Small intestine (tissue), 7 donors: Measurements from ENCODE around the gene MED14. TPM values are rescaled to one million over a fixed set of nuclear protein-coding genes. Genes with fewer than 3 reads are reported as not detected.

Source experiments
- DNase-seq, 2 donors: peaks; one replicate each; pipeline versions ENCODE4 v3.0.0 to v3.0.0-alpha.2; 2013
- FAIRE-seq: peaks from 2 replicates; lab custom pipeline; 2012; peaks lifted over from hg19 to GRCh38; lab: Jason Lieb, UNC
- H3K27ac ChIP-seq, 3 donors: one replicate each; pipeline ENCODE4 v1.5.1; 2013; ENCODE audit warnings: low read length in 2 of 3, mild to moderate bottlenecking in 2 of 3, control low read depth in 1 of 3, inconsistent platforms in 1 of 3, low read depth in 1 of 3, moderate library complexity in 1 of 3
- H3K27me3 ChIP-seq, 3 donors: one replicate each; pipeline ENCODE4 v1.6.1; 2013; ENCODE audit warnings: low read length in 3 of 3, inconsistent platforms in 1 of 3; ENCODE audit not compliant: control insufficient read depth in 3 of 3, insufficient read depth in 3 of 3
- H3K36me3 ChIP-seq, 3 donors: one replicate each; pipeline ENCODE4 v1.6.1; 2013; ENCODE audit warnings: low read length in 3 of 3, inconsistent platforms in 1 of 3, low read depth in 1 of 3, mild to moderate bottlenecking in 1 of 3, moderate library complexity in 1 of 3; ENCODE audit not compliant: control insufficient read depth in 3 of 3, insufficient read depth in 2 of 3
- H3K4me1 ChIP-seq, 3 donors: one replicate each; pipeline ENCODE4 v1.6.1; 2013; ENCODE audit warnings: low read length in 2 of 3, inconsistent platforms in 1 of 3, low read depth in 1 of 3, mild to moderate bottlenecking in 1 of 3, moderate library complexity in 1 of 3; ENCODE audit not compliant: control insufficient read depth in 3 of 3, insufficient read depth in 2 of 3
- H3K4me3 ChIP-seq, 3 donors: one replicate each; pipeline ENCODE4 v1.5.1; 2013; ENCODE audit warnings: low read length in 3 of 3, control low read depth in 1 of 3, inconsistent platforms in 1 of 3, low read depth in 1 of 3, mild to moderate bottlenecking in 1 of 3, moderate library complexity in 1 of 3
- H3K9me3 ChIP-seq, 2 donors: one replicate each; pipeline ENCODE4 v1.6.1; 2013; ENCODE audit warnings: low read depth in 1 of 2, low read length in 1 of 2; ENCODE audit not compliant: control insufficient read depth in 2 of 2, insufficient read depth in 1 of 2
- WGBS, 3 donors: extraction: QIAGEN DNeasy Blood & Tissue Kit; methylation state at CpG; one replicate each; pipeline ENCODE4 v1.1.7; 2013; 5-methylcytosine and 5-hydroxymethylcytosine counted together
- polyA plus RNA-seq, 4 donors: library from polyadenylated mRNA; stranded (reverse) in 3 of 4; unstranded in 1 of 4; fragments of 200-250 nt in 3 of 4; fragments of 120-200 nt in 1 of 4; gene quantifications; one replicate each; pipeline versions ENCODE4 v1.2.1 to v1.2.3, GENCODE V29; 2013
- donor health status: healthy with polysubstance abuse.
- donor health status: control.
- donor health status: control.
- donor health status: Bipolar disorder and iron deficiency.
- donor health status: healthy.

Gene MED14
- polyA plus RNA-seq, 4 donors = 13.0 to 72.7 (median 17.3) TPM

- DNase-seq = peak; percentile 88 to 94
- no peaks in the 10 kb centered on the region for H3K27me3 ChIP-seq
- peak within 1 kb of the TSS; percentile 90 to 96 (median 91) for H3K27ac ChIP-seq
- H3K36me3 ChIP-seq = peaks cover 0 to 6% (median 0%) of the 10 kb centered on the region in 3 donors
- WGBS, 3 donors = 2 to 4% (median 2%) methylated on average over 24 to 66 of the region's 66 CpGs
- H3K4me1 ChIP-seq = peaks cover 0 to 15% (median 4%) of the 10 kb centered on the region in 3 donors
- no peak for FAIRE-seq
- H3K4me3 ChIP-seq = peak within 1 kb of the TSS; percentile 80 to 96 (median 83)
- no peaks in the 10 kb centered on the region for H3K9me3 ChIP-seq
Observed at GRCh38 chrX:40647307-40648197, 87.8 kb downstream of the MED14 start, which contains the start of gene CXorf38. TSS of gene CXorf38 (minus strand) at chrX:40647561. CDS start at chrX:40647520, 41 bp downstream.

GRCh38 chrX:40646489-40647306 is 88.6 kb downstream of the MED14 start:
- FAIRE-seq (no peak), DNase-seq (peak in 1 of 2 donors; percentile 31)
- 1 to 9% (median 2%) methylated on average over 23 to 33 of the region's 33 CpGs for WGBS, 3 donors
- H3K27ac ChIP-seq = peak overlapping the region; percentile 86 to 96 (median 90)
- peak overlapping the region; percentile 80 to 96 (median 83) for H3K4me3 ChIP-seq
- H3K4me1 ChIP-seq = peaks cover 0 to 15% (median 4%) of the 10 kb centered on the region in 3 donors
- no peaks in the 10 kb centered on the region for H3K27me3 ChIP-seq
- peaks cover 0 to 13% (median 0%) of the 10 kb centered on the region in 3 donors for H3K36me3 ChIP-seq
- H3K9me3 ChIP-seq = no peaks in the 10 kb centered on the region

- Histone ChIP-seq H3K4me1 (peaks cover 0 to 15% (median 4%) of the 10 kb centered on the region in 3 donors), H3K9me3 (no peaks in the 10 kb centered on the region)
Observed at GRCh38 chrX:40644821-40645358, 90.5 kb downstream of the MED14 start.

GRCh38 chrX:40644176-40644575 is 91.2 kb downstream of the MED14 start:
- Histone ChIP-seq H3K27me3 (no peaks in the 10 kb centered on the region), H3K9me3 (no peaks in the 10 kb centered on the region), H3K4me3 (no peak overlapping the region), H3K4me1 (peaks cover 0 to 15% (median 4%) of the 10 kb centered on the region in 3 donors), H3K27ac (peak overlapping the region; percentile 32 to 92 (median 58)), H3K36me3 (peaks cover 0 to 18% (median 0%) of the 10 kb centered on the region in 3 donors)
- FAIRE-seq = no peak
- DNase-seq = peak; percentile 22 to 25
- 23 to 45% (median 31%) methylated on average over 5 of the region's 5 CpGs for WGBS, 3 donors

More at GRCh38 chrX:40644821-40645358, 90.5 kb downstream of the MED14 start:
- Histone ChIP-seq H3K27ac (peak overlapping the region; percentile 89 to 97 (median 92)), H3K27me3 (no peaks in the 10 kb centered on the region), H3K36me3 (peaks cover 0 to 18% (median 0%) of the 10 kb centered on the region in 3 donors), H3K4me3 (peak overlapping the region; percentile 12 to 51 (median 24))
- no peak for FAIRE-seq
- 0 to 8% (median 3%) methylated on average over 4 of the region's 4 CpGs for WGBS, 3 donors
- DNase-seq = peak; percentile 87 to 88

- FAIRE-seq = no peak
- Histone ChIP-seq H3K27me3 (no peaks in the 10 kb centered on the region), H3K36me3 (peaks cover 6 to 47% (median 12%) of the 10 kb centered on the region in 3 donors), H3K27ac (no peak overlapping the region), H3K9me3 (no peaks in the 10 kb centered on the region), H3K4me1 (no peaks in the 10 kb centered on the region), H3K4me3 (no peak overlapping the region)
- no peak for DNase-seq
- WGBS, 3 donors = 86 to 94% (median 92%) methylated on average over 3 of the region's 3 CpGs
Observed at GRCh38 chrX:40637687-40638086, 97.7 kb downstream of the MED14 start.

- no peak overlapping the region for H3K4me3 ChIP-seq
- no peak overlapping the region for H3K27ac ChIP-seq
- DNase-seq (no peak), FAIRE-seq (no peak)
- peaks cover 6 to 47% (median 14%) of the 10 kb centered on the region in 3 donors for H3K36me3 ChIP-seq
- 84 to 88% (median 85%) methylated on average over 4 of the region's 4 CpGs for WGBS, 3 donors
- H3K27me3 ChIP-seq = no peaks in the 10 kb centered on the region
- no peaks in the 10 kb centered on the region for H3K4me1 ChIP-seq
- no peaks in the 10 kb centered on the region for H3K9me3 ChIP-seq
Observed at GRCh38 chrX:40632199-40632598, 103.1 kb downstream of the MED14 start.

- H3K4me3 ChIP-seq = no peak overlapping the region
- H3K36me3 ChIP-seq = peaks cover 0 to 29% (median 3%) of the 10 kb centered on the region in 3 donors
- no peak for FAIRE-seq
Observed at GRCh38 chrX:40628506-40628905, 106.8 kb downstream of the MED14 start.

More at GRCh38 chrX:40628506-40628905, 106.8 kb downstream of the MED14 start:
- Histone ChIP-seq H3K27me3 (no peaks in the 10 kb centered on the region), H3K27ac (no peak overlapping the region), H3K9me3 (peaks cover 0 to 2% of the 10 kb centered on the region in 2 donors), H3K4me1 (no peaks in the 10 kb centered on the region)
- no peak for DNase-seq
- 91 to 95% (median 93%) methylated on average over 5 of the region's 5 CpGs for WGBS, 3 donors
